Fibroblast of lung (primary cell): ENCODE results near the gene TMEM62.

ENCODE experiments used
- CTCF ChIP-seq, 2 donors: IDR thresholded peaks in 1 of 2; conservative IDR thresholded peaks in 1 of 2; 1 replicate in 1 of 2; 2 replicates in 1 of 2; pipeline ENCODE4 v1.5.1; 2011 to 2012; ENCODE audit warnings: low read length in 2 of 2, control low read depth in 1 of 2, inconsistent platforms in 1 of 2, low read depth in 1 of 2, mild to moderate bottlenecking in 1 of 2
- EZH2 ChIP-seq: IDR thresholded peaks from 2 replicates; pipeline ENCODE4 v1.5.1; 2012; ENCODE audit warnings: low read length, control low read depth, mild to moderate bottlenecking; ENCODE audit errors: missing control alignments

DNA sequence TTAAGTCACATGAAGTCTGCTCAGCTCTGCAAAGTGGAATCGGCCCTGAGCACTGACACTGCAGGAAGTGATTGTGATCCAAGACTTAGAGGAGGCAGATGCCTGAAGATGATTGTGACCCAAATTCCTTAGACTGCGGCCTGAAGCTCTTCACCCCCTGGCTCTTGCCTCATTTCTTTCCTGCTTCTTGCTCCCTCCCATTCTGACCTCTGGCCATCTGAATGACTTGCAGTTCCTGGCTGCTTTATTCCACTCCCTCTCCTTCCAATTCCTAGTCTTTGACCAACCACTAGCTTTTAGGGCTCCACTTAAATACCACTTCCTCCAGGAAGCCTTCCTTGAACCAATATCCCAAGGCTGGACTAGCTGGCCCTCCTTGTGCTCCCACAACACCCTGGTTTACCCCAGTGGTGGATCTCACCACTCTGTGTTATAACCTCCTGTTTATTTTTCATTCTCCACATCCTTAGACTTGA lies 97.3 kb downstream of the TMEM62 start:
- TF ChIP-seq EZH2: no peak
- TF ChIP-seq CTCF (conservative IDR thresholded peaks at IDR 0.05 in 1 of 2, IDR thresholded peaks at IDR 0.05 in 1 of 2; ENCODE audit: low read depth in 1 of 2, low read length in 2 of 2): no peak
